Upper lobe of left lung (tissue), 4 donors: ENCODE data around the gene SNAP47.

ENCODE experiments used
- POLR2A ChIP-seq, 4 donors: fragments of 450-650 bp; IDR thresholded peaks; one replicate each; pipeline ENCODE4 v1.5.1; 2016 to 2017; ENCODE audit warnings: antibody characterized with exemption in 4 of 4, mild to moderate bottlenecking in 2 of 4
- POLR2AphosphoS5 ChIP-seq, 2 donors: sonication (generic); formaldehyde crosslinking; IDR thresholded peaks; one replicate each; pipeline ENCODE4 v1.5.1; 2017; ENCODE audit warnings: antibody characterized with exemption in 2 of 2
- TF ChIP-seq, protein P1 (sequence below), 6 experiments: fragments of 450-650 bp in 4 of 6; fragments of 200-600 bp in 2 of 6; sonication (generic) in 2 of 6; IDR thresholded peaks; one replicate each; pipeline ENCODE4 v1.5.1; 2016 to 2019; ENCODE audit warnings: antibody characterized with exemption in 6 of 6

DNA sequence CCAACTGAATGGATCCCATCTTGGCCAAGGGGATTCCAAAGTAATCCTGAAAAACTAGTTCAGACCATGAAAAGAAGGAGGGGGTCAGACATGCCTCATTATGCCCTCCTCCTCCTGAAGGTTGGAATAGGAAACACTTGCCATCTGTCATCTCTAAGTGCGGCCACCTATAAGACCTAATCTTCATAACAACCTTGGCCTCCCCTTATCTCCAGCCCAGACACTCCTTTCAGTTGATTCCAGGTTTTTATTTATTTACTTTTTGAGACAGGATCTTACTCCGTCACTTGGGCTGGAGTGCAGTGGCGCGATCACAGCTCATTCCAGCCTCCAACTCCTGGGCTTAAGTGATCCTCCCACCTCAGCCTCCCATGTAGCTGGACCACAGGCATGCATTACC lies 19.7 kb downstream of the SNAP47 start:
- TF ChIP-seq, protein P1, sequence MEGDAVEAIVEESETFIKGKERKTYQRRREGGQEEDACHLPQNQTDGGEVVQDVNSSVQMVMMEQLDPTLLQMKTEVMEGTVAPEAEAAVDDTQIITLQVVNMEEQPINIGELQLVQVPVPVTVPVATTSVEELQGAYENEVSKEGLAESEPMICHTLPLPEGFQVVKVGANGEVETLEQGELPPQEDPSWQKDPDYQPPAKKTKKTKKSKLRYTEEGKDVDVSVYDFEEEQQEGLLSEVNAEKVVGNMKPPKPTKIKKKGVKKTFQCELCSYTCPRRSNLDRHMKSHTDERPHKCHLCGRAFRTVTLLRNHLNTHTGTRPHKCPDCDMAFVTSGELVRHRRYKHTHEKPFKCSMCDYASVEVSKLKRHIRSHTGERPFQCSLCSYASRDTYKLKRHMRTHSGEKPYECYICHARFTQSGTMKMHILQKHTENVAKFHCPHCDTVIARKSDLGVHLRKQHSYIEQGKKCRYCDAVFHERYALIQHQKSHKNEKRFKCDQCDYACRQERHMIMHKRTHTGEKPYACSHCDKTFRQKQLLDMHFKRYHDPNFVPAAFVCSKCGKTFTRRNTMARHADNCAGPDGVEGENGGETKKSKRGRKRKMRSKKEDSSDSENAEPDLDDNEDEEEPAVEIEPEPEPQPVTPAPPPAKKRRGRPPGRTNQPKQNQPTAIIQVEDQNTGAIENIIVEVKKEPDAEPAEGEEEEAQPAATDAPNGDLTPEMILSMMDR (IDR thresholded peaks at IDR 0.05) = no peak
- TF ChIP-seq POLR2AphosphoS5 (IDR thresholded peaks at IDR 0.05) = no peak
- TF ChIP-seq POLR2A (IDR thresholded peaks at IDR 0.05) = no peak
